Measurements from ENCODE around the gene BCL11A. TPM values are rescaled to one million over a fixed set of nuclear protein-coding genes. Genes with fewer than 3 reads are reported as not detected.

Gene BCL11A
- total RNA-seq, 1 donor from 2014 or later: 4.4 TPM

GRCh38 chr2:60512641-60513040 lies 40.8 kb downstream of the BCL11A start:
- no peak for TF ChIP-seq CTCF (conservative IDR thresholded peaks at IDR 0.05; ENCODE audit: low read depth, low read length)
- DNase-seq (ENCODE audit: low read depth): no peak
- H3K4me3 ChIP-seq (ENCODE audit: low read depth, low read length): no peak overlapping the region

DNA sequence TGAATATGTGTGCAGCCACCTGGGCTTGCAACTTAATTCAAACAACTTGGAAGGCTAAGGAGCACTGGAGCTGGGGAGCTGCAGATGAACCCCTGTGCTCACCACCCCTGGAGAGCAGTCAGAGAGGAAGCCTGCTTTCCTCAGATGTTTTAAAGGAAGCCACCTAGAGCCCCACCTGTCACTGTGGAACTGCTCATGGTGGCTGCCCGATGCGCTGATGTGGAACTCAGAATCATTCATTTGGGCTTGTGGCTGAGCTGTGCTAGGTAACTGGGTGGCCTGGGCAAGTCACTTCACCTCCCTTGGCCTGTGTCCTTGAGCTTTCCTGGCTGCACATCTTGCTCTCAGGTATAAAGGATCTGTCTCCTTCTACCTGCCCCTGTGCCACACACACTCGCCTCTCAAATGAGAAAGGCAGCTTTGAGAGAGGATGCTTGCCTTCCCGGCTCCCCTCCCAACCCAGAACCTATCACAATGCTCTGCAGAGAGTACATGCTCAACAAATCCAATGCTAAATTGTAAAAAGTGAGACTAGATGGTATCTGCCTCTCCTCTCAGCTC lies 41.3 kb downstream of the BCL11A start:
- TF ChIP-seq CTCF (conservative IDR thresholded peaks at IDR 0.05; ENCODE audit: low read depth, low read length): no peak
- DNase-seq (ENCODE audit: low read depth): no peak
- no peak overlapping the region for H3K4me3 ChIP-seq (ENCODE audit: low read depth, low read length)

DNA sequence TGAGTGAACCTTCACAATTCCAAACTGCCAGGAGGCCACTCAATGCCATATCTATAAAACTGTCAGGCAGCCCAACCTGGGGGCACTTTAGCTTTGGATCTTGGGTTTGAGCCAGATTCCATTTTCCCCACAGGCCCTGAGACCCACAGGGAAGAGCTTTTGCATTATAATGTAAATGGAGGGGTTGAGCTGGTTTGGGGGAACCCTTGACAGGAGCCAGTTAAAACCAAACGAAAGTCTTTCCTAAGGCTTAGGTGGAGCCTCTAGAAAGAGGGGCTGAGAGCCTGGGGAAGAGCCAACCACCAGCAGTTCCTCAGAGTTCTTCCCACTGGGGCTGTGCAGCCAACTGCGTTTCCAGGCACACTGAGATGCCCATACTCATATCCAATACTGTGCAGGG lies 42.7 kb downstream of the BCL11A start:
- H3K4me3 ChIP-seq (ENCODE audit: low read depth, low read length): no peak overlapping the region
- no peak for TF ChIP-seq CTCF (conservative IDR thresholded peaks at IDR 0.05; ENCODE audit: low read depth, low read length)
- DNase-seq (ENCODE audit: low read depth): no peak

- DNase-seq (ENCODE audit: low read depth): no peak
- peak; percentile 2 for TF ChIP-seq CTCF (conservative IDR thresholded peaks at IDR 0.05; ENCODE audit: low read depth, low read length)
- no peak overlapping the region for H3K4me3 ChIP-seq (ENCODE audit: low read depth, low read length)
Measured at GRCh38 chr2:60509066-60509465, 44.4 kb downstream of the BCL11A start.

DNA sequence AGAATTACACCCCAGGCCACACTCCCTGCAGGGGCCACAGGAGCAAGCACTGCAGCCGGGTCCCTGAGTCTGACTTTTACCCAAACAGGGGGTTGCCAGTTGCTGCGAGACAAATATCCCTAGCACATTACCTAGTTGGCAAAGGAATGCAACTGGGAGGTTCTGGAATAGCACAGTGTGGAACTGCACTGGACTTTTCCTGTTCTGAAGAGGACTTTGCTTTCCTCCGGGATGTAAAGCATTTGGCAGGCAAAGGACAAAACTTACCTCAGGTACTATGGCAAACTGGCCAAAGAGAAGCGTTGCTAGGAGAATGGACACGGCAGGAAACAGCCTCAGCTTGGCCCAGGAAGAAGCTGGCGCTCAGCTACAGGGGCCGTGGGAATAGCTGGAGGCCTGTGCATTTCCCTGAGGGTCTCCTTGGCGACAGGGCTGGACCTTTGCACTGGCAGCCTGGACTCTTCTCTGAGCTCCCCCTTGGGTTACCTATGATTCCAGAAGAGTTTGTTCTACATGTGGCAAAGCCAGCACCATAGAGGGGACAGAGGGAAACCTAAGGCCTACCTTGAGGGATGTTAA lies 45.0 kb downstream of the BCL11A start:
- no peak for DNase-seq (ENCODE audit: low read depth)
- no peak overlapping the region for H3K4me3 ChIP-seq (ENCODE audit: low read depth, low read length)
- TF ChIP-seq CTCF (conservative IDR thresholded peaks at IDR 0.05; ENCODE audit: low read depth, low read length): no peak

DNA sequence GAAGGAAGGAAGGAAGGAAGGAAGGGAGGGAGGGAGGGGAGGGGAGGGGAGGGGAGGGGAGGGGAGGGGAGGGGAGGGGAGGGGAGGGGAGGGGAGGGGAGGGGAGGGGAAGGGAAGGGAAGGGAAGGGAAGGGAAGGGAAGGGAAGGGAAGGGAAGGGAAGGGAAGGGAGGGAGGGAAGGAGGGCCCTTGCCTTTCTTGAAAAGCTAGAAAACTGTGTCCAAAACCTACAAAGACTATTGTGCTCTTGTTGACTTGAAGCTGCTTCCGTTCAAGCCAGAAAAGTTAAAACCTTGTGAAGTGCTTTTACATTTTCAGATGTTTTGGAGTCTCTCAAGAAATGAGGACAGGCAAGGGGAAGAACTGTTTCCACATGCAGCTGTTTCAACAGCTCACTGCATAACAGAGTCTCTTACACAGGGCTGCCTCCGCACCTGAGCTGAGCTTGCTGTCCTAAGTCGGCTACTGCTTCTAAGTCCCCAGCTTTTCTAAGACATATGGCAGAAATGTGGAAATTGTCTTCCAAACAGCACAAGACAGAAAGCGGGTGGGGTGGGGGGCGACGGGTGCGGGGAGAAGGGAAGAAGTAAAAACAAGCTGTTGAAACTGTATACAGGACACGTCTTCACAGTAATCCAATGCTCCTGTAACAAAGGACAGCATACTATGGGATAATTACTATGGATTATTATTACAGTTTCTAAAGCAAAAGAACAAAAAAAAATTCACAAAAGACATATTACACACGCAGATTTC lies 46.1 kb downstream of the BCL11A start:
- no peak overlapping the region for H3K4me3 ChIP-seq (ENCODE audit: low read depth, low read length)
- no peak for DNase-seq (ENCODE audit: low read depth)
- TF ChIP-seq CTCF (conservative IDR thresholded peaks at IDR 0.05; ENCODE audit: low read depth, low read length): no peak

All from epithelial cell of proximal tubule (primary cell).